AG10803 (cell line): ENCODE measurements around the gene CC2D1B.

ENCODE experiments used
- DNase-seq: peaks from one replicate; pipeline ENCODE4 v3.0.0; 2010; ENCODE audit warnings: low read depth
- H3K4me3 ChIP-seq: 2 replicates; pipeline ENCODE4 v1.5.1; 2011; ENCODE audit warnings: mild to moderate bottlenecking, low read length, control low read depth
- CTCF ChIP-seq: conservative IDR thresholded peaks from 2 replicates; pipeline ENCODE4 v1.5.1; 2011; ENCODE audit warnings: mild to moderate bottlenecking, low read length, control low read depth, inconsistent platforms

The CC2D1B gene

GRCh38 chr1:52368383-52369172, 2.6 kb upstream of the CC2D1B start:
- TF ChIP-seq CTCF: peak; percentile 25
- peak; percentile 25 for DNase-seq

DNA sequence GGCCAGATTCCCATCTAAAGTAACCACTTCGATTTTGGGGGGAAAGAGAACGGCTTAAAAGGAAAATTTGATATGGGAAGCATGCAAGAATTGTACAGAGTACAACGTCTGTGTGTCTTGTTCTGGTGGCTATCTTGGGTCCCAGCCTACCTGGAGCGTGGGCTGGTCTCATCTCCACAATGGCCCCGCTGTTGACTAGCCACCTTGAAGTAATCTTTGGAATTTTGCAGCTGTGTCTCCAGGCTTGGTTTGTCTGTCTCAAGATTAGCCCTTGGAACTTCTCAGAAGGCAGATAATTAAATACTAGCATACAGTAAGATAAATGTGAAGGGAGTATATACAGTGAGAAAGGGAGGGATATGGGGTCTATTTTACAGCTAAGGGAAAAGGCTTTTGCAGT, 1.3 kb upstream of the CC2D1B start:
- H3K4me3 ChIP-seq: no peak overlapping the region
- DNase-seq: no peak
- TF ChIP-seq CTCF: no peak

More at GRCh38 chr1:52368383-52369172, 2.6 kb upstream of the CC2D1B start:
- H3K4me3 ChIP-seq: peak overlapping the region; percentile 44

- peak overlapping the region; percentile 88 for H3K4me3 ChIP-seq
- DNase-seq: no peak
- TF ChIP-seq CTCF: no peak
Observed at GRCh38 chr1:52366517-52366827, 467 bp upstream of the CC2D1B start.

DNA sequence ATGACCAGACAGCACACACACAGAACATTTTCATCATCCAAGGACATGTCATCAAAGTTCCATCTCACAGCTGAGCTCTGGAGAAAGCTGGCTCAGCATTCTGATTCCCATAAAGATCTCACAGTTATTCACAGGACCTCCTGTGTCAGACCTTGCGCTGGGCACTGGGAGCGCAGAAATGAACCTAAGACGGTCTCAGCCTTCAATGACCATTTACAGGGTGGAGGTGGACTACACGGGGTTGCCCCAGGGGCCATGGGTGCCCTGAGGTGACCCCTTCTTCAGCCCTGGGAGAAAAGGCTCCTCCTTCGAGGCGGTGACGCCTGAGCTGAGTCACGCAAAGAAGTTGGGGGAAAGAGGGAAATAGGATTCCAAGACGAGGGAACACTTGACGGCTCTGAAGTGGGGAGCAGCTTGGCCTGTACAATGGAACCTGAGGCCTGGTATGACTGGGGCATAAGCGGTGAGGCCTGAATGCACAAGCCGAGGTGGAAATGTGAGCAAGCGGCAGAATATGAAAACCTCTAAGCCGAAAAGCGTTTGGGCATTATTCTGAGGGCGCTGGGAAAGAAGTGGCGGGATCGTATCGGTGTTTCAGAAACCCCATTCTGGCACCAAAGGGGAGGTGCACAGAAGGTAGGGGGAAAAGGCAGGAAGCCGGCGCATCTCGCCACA, 797 bp downstream of the CC2D1B start:
- peak; percentile 69 for DNase-seq
- no peak for TF ChIP-seq CTCF
- peak overlapping the region; percentile 88 for H3K4me3 ChIP-seq

- TF ChIP-seq CTCF: no peak
- peak overlapping the region; percentile 88 for H3K4me3 ChIP-seq
- DNase-seq: no peak
Observed at GRCh38 chr1:52364235-52364839, 1.7 kb downstream of the CC2D1B start.

DNA sequence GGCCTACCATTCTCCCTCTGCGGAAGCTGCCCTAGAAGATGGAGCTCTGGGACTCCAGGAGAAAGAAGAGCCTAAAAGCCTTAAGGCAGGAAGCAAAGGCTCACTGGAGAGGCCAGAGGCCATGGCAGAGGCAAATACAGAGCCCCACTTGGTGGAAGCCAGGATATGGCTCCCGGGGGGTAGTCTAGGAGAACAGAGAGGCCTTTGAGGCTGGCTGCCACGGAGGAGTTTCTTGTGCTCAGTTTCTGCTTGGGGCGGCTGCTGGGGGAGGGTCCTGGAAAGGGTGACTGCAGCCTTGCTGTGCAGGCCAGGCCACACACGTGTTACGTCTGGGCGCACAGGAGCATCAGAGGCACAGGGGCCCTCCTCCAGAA, 5.4 kb downstream of the CC2D1B start:
- H3K4me3 ChIP-seq: no peak overlapping the region
- no peak for DNase-seq
- TF ChIP-seq CTCF: no peak
